ENCODE data around the gene MRPL49. TPM values are rescaled to one million over a fixed set of nuclear protein-coding genes. Genes with fewer than 3 reads are reported as not detected.
A peak's percentile ranks its signal among the peaks of the same experiment; 100 is the strongest.
"Not testable (repeated sequence)": the region's sequence is repeated elsewhere in the genome, so short reads cannot be mapped to it uniquely, and the experiment has no call there.

MRPL49 gene
- total RNA-seq, 4 donors from 2014 or later = 48.8 to 55.9 (median 54.2) TPM

GRCh38 chr11:65147352-65148075, 25.4 kb downstream of the MRPL49 start:
- no peak for DNase-seq (ENCODE audit: low spot score in 2 of 2)
- H3K4me3 ChIP-seq = no peak overlapping the region
- 76 to 81% methylated on average over 2 of the region's 2 CpGs for WGBS, 2 donors

GRCh38 chr11:65148657-65149056, 26.5 kb downstream of the MRPL49 start:
- DNase-seq (ENCODE audit: low spot score in 2 of 2) = no peak
- 93 to 94% methylated on average over 5 of the region's 5 CpGs for WGBS, 2 donors
- no peak for TF ChIP-seq POLR2A (IDR thresholded peaks at IDR 0.05)
- H3K36me3 ChIP-seq = no peaks in the 10 kb centered on the region
- H3K27me3 ChIP-seq = no peaks in the 10 kb centered on the region
- no peak overlapping the region for H3K27ac ChIP-seq
- H3K9me3 ChIP-seq = peaks cover 0 to 5% (median 0%) of the 10 kb centered on the region in 4 donors
- no peak overlapping the region for H3K4me3 ChIP-seq
- peaks cover 0 to 11% (median 3%) of the 10 kb centered on the region in 4 donors for H3K4me1 ChIP-seq

More at GRCh38 chr11:65147352-65148075, 25.4 kb downstream of the MRPL49 start:
- peaks cover 0 to 11% (median 3%) of the 10 kb centered on the region in 4 donors for H3K4me1 ChIP-seq
- H3K9me3 ChIP-seq = peaks cover 0 to 5% (median 0%) of the 10 kb centered on the region in 4 donors
- H3K27ac ChIP-seq = no peak overlapping the region
- TF ChIP-seq CTCF (IDR thresholded peaks at IDR 0.05) = no peak
- TF ChIP-seq EP300 (IDR thresholded peaks at IDR 0.05) = no peak
- TF ChIP-seq POLR2A (IDR thresholded peaks at IDR 0.05) = no peak
- no peaks in the 10 kb centered on the region for H3K36me3 ChIP-seq
- H3K27me3 ChIP-seq = no peaks in the 10 kb centered on the region

GRCh38 chr11:65150131-65150508, 28.0 kb downstream of the MRPL49 start:
- H3K4me1 ChIP-seq = peaks cover 0 to 11% (median 3%) of the 10 kb centered on the region in 4 donors
- H3K4me3 ChIP-seq; DNase-seq (ENCODE audit: low spot score in 2 of 2); H3K9me3 ChIP-seq; H3K27me3 ChIP-seq; H3K36me3 ChIP-seq: not testable (repeated sequence)
- WGBS, 2 donors = 61 to 67% methylated on average over 10 of the region's 10 CpGs
- H3K27ac ChIP-seq = peak overlapping the region in 1 of 4 donors; percentile 26

- H3K4me3 ChIP-seq = no peak overlapping the region
- TF ChIP-seq EP300 (IDR thresholded peaks at IDR 0.05) = no peak
- TF ChIP-seq POLR2A (IDR thresholded peaks at IDR 0.05) = no peak
- TF ChIP-seq CTCF (IDR thresholded peaks at IDR 0.05) = no peak
- peaks cover 0 to 5% (median 0%) of the 10 kb centered on the region in 4 donors for H3K9me3 ChIP-seq
- H3K27ac ChIP-seq = peak overlapping the region in 3 of 4 donors; percentile 54 to 72 (median 62)
- no peaks in the 10 kb centered on the region for H3K36me3 ChIP-seq
- H3K4me1 ChIP-seq = peaks cover 0 to 11% (median 3%) of the 10 kb centered on the region in 4 donors
- 17 to 18% methylated on average over 12 of the region's 12 CpGs for WGBS, 2 donors
- DNase-seq (ENCODE audit: low spot score in 2 of 2) = peak; percentile 59 to 68
- H3K27me3 ChIP-seq = no peaks in the 10 kb centered on the region
Observed at GRCh38 chr11:65150509-65151299, 28.6 kb downstream of the MRPL49 start.

- DNase-seq (ENCODE audit: low spot score in 2 of 2) = no peak
- Histone ChIP-seq H3K36me3 (no peaks in the 10 kb centered on the region), H3K4me3 (no peak overlapping the region), H3K27ac (peak overlapping the region in 1 of 4 donors; percentile 62), H3K4me1 (peaks cover 0 to 11% (median 3%) of the 10 kb centered on the region in 4 donors), H3K27me3 (no peaks in the 10 kb centered on the region), H3K9me3 (peaks cover 0 to 5% (median 0%) of the 10 kb centered on the region in 4 donors)
- 70 to 73% methylated on average over 3 of the region's 3 CpGs for WGBS, 2 donors
- TF ChIP-seq CTCF (IDR thresholded peaks at IDR 0.05) = no peak
- no peak for TF ChIP-seq POLR2A (IDR thresholded peaks at IDR 0.05)
- TF ChIP-seq EP300 (IDR thresholded peaks at IDR 0.05) = no peak
Observed at GRCh38 chr11:65151331-65151899, 29.3 kb downstream of the MRPL49 start.
